ENCODE measurements around the gene PLCL2.
A peak's percentile ranks its signal among the peaks of the same experiment; 100 is the strongest.

PLCL2 gene

DNA sequence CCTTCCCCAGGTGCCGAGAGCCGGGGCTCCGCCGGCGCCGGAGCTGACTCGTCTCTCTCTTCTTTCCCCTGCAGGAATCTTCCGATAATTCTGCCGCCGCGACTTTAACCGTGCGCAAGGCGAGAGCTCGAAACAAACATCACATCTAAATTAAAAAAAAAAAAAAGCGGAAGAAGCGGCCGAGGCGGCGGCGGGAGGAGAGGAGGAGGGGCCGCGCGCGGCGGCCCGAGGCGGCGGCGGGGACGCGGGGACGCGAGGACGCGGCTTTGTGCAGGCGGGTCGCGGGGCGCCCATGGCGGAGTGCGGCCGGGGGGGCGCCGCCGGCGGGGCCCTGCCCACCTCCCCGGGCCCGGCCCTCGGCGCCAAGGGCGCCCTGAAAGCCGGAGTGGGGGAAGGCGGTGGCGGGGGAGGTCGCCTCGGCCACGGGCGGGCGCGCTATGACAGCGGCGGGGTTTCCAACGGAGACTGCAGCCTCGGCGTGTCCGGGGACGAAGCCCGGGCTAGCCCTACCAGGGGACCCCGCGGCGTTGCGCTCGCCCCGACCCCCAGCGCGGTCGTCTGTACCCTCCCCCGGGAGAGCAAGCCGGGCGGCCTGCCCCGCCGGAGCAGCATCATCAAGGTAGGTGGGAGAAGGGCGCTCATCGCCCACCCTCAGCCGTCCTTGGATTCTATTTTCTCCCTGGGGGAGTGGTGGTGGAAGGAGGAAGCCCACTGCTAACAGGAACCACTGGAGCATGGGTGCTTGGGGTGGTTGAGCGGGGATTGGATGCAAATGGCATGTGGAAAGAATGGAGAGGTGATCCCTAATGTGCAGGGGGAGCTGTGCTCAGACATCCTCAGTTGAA is at the start of gene PLCL2:
PLCL2 (plus strand) TSS at position 208 of the 845 bp plus-strand sequence; CDS start at position 293, 85 bp downstream.
- peak; percentile 62 for DNase-seq

DNA sequence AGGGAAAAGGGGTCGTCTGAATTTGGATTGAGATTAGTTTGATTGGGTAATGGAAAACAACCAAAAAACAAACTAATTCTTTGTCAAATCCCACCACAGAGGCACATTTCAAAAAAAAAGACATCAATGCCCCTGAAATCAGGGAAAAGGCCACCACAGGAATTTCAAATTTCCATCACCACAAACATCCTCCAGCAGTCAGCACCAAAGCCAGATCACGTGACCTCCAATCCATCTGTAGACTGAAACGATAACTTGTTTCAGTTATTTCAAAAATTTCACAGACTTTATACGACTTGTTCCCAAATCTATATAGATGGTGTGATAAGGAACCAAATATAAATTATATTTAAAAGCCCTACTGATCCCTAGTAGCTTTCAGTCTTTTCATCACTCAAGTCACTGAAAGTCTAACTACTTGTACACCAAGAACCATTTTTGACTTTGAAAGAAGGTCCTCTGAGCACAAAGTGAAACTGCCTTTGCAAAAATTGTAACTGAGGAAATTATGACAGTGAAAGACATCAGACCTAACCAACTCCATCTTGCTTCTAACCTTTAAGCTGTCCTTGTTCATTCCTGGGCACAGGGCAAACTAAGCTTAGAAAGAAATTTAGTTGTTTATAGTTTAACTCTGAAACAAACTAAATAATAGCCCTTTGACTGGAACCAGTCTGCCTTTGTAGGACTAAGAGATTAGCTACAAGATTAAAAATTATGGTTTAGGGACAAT is 48.1 kb upstream of the PLCL2 start:
- DNase-seq, result no peak

DNA sequence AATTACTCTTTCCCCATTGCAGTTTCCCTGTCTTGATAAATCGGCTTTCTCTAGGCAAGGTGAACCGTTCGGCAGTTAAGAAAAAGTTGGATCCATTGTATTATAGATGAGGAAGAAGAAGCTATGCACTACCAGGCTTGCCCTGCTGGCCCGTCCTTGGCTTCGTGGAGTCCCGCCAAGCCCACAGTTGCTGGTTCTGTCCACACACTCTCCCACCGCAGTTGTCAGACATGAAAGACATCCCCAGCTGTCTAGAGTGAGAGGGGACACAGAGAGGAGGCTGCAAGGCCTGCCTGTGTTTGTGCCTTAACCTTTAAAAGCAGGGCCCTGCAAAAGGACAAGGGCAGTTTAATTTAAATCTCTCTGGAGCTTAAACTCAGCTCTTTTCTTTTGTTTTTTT is 47.2 kb upstream of the PLCL2 start:
- DNase-seq, result no peak

DNA sequence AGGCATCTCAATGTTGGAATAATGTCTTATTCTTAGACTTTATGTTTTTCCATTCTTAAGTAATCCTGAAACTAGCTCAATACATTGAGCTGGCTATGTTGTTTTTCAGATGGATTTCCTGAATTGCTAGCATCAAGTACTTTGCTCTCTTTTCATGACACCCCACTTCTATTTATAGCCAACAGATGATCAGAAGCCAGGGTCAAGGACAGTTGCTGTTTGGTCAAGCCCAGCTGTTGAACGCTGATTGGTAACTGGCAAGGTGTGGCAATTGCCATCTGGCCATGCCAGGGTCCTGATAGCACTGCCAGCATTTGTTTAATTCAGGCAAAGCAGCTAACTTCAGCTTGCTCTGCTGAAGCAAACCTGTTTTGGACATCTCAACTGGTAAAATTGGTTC is 46.2 kb upstream of the PLCL2 start:
- DNase-seq, result no peak

DNA sequence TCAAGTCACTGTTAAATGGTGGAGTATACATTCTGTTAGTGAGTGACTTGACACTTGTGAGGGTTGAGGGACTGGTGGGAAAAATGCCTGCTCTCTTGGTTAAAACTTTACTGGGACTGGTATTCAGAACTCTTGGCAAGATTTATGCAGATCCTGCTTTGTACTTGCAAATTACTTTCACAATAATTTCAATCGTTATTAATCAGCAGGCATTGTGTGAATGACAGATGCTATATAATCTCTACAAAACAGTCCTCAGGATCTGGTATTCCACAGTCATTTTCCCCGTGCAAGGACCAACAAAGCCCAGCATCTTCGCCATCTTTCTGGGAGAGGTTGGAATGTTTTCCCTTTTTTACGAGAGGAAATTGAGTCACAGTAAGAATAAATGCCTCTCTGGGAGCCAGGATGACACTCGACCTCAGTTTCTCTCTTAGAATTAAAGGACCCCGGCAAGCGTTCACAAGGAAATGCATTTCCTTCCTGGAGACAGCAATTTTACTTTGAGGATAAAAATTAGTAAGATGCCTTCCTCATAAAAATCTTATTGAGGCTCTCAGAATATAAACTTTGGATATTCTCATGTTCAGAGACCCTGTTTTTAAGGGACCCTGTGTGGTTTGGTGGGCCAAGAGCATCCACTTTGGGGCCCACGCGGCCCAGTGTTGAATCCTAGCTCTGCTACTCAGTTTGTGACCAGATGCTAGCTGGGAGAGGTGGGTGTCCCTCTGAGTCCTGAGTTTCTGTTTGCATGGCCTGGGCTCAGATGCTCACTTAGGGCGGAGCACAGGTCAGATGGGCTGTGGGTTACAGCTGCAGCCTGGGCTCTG is 45.3 kb upstream of the PLCL2 start:
- DNase-seq, result no peak

DNA sequence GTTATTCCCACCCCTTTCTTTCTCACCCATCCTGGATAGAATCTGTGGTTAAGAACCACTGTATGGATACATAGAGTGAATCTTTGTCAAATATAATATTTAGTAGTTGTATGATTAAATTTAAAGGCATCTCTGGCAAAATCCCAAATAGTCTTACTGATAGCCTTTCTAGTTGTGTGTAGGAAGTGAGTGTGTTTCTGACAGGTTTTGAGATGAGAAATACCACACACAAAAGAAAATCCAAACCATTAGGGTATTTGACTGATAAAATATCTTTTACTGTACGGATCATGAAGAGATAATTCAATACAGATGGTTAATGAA is 44.7 kb upstream of the PLCL2 start:
- DNase-seq, result no peak

DNA sequence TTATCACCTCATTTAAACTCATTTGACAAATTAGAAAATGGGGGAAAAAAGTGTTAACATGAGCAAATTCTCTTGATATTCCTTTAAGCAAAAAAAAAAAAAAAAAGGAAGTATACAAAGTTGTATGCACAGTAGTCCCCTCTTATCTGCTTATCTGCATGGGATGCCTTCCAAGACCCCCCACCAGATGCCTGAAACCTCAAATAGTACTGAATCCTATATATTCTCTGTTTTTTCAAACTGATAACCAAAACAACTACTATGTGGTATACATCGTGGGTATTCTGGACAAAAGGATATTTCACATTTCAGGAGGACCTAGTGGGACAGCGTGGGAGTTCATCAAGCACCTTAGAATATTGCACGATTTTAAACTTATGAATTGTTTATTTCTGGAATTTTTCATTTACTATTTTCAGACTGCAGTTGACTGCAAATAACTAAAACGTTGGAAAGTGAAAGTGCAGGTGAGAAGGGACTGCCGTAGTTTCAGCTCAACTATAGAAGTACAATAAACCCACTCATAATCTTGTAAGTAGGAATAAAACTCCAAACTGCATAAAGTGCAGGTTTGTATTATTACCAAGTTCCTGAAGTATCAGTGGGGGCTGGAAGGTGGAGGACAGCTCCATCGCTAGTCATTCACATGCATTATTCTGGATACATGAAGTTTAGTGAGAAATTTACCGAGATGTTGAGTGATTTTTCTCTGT is 43.6 kb upstream of the PLCL2 start:
- no peak for DNase-seq

DNA sequence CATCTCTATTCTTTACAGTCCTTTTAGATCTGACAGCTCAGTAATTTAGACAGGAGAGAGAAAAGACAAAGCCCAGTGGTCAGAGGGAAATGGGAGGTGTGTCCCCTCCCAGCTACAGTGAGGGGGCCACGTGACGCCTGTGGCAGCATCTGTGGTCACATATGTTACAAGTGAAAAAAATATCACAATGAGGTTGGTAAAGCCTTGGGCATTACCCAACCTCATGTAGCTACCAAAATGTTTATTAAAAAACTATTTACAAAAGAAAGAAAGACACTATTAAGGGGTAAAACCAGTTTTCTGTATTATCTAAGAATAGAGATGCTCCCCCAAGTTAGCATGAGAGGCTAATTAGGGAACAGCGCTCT is 42.9 kb upstream of the PLCL2 start:
- DNase-seq, result peak; percentile 52

DNA sequence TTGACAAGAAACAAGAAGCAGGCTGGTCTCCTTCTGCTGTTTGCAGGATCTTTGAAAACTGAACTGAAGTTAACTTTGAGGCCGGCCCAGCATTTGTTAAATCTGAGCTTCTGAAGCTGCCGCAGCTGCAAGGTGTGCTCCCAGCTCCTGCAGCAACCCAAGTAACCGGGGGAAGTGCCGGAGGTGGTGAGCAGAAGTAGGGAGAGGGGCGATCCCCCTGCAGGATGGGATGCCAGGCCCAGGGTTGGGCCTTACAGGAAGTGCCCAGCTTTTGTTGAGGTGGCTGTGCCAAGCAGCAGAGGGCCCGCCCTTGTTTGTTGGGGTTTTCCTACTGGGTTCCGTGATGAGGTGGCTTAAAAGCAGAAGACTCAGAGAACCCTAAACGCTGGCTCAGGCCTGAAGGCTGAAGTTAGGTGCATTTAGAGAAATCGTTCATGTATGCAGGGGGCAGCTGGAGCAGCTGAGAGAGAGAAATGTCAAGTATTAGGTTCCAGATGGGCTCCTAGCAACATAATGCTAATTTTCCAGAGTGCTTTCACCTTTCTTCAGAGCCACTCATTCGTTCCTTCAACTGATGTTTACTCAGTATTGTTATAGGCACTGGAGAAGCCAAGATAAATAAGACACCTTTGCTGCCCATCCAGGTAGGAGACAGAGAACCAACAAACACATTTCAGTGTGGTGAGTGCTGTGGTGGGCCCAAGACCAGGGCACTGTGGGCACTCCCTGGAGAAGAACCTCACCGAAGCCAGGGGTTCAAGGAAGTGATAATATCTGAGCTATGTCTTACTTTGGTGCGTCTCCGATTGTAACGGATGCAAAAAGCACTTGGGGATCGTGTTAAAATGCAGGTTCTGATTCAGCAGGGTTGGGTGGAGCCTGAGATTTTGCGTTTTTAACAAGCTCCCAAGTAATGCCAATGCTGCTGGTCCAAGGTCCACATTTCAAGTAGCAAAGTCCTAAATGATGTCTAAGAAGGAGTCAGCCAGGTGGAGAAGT is 42.2 kb upstream of the PLCL2 start:
- DNase-seq, result peak; percentile 74

DNA sequence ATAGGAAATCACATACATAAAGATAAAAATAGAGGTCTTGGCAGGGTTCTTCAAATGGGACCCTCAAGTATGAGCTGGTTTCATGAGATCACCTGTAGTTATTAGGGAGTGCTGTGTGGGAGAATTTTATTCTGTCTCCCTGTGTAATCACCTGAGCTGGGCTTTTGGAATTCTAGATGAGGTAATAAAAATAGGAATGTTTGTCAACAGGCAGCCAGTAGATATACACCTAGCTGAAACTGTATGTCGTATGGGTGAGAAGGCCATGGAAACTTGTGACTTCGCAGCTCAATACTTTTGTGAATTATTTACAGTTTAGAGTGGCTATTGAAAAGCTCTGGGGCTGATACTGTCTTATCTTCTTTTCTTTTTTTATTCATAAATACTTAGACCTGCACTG is 40.5 kb upstream of the PLCL2 start:
- DNase-seq, result no peak

DNA sequence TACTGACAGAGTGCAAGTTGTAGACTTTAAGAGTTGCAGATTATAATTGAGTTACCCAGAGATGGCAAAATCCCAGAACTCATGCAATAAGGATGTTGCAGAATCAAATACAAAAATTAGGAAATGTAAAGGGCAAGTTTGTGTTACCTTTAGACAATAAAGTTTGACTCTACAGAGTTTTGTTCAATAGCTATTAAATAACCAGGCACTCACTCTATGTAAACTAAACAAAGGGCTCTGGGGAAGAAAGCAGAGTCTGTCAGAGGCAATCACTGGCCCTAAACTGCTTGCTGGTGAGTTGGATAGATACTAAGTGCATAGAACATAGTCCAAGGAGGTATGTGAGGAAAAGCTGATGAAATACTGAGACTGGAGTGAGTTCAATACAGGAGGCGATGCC is 40.0 kb upstream of the PLCL2 start:
- no peak for DNase-seq

DNA sequence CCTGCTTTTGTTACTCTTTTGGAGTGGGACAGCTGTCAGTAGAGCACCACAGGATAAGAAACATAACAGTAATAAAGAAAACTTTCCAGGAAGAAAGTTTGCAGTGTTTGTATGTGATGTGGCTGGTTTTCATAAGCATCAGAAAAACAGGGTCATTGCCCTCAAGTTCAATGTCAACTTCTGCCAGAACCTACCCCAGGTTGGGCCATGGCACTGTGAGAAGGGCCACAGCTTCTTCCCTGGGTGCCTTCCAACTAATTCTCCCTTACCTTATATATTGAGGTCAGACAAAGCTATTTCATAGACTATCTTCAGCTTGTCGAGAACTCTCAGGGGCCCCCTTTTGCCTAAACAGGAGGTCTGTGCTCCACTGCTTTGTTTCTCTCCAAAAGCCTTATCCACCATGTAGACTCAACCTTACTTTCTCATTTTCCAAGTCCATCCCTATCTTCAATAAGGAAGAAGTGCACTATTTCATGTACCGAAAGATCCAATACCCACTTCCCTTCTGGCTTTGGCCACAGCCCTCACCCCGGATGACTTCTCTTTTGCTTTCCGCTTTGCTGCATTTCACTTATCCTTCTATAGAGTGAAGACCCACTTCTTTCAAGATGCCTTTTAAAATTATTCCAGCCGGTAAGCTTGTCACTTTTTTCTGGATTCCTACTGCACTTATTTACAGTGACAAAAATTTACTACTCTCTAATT is 38.2 kb upstream of the PLCL2 start:
- DNase-seq, result no peak

DNA sequence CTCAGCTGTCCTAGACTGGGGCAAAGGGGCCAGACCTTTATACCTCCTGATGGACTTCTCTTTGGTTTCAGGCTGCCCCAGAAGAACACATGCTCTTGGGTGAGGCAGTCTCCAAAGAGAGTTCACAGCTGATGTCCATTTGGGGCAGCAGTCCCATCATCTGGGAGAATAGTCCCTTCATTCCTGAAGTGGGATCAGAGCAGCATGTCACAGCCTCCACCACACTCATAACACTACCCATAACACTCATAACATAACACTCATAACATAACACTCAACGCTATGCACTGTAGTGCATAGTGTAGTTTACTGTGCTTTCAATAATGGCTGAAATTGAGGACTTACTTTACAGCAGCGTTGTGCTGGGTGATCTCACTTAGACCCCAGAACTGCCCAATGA is 36.7 kb upstream of the PLCL2 start:
- no peak for DNase-seq

DNA sequence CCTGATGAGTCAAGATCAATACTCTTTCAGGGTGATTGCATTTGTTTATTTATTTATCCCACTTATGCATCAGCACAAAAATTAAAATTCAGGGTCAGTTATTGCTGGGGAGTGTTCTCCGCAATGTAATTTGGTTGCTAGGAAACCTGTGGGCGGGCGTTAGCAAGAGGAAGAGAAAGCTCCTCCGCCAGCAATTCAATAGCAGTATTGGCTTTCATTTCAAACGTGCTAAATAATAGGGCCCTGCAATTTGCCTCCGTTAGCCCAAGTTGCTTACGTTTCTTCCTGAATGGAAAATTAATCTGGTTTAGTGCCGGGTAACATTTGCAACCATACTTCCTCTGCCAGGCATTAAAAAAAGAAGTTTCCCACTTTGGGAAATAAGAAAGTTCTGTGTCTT is 35.5 kb upstream of the PLCL2 start:
- DNase-seq, result peak; percentile 59

DNA sequence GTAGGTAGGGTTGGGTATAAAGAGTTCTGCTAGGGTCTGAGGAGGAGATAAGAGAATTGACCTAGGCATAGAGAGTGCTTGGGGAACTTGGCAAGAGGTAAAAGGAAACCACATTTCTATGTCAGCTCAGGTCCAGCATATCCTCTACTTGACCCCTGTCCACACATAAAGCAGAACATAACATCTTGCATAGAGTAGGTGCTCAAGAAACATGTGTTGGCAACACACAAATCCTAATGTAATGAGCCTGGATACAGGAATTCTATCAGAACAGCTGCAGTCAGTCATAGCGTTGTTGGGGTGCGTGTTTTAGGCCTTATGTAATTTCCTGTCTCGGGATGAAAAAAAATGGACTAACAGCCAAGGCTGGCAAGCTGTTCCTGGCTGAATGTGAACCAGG is 35.0 kb upstream of the PLCL2 start:
- DNase-seq, result no peak

DNA sequence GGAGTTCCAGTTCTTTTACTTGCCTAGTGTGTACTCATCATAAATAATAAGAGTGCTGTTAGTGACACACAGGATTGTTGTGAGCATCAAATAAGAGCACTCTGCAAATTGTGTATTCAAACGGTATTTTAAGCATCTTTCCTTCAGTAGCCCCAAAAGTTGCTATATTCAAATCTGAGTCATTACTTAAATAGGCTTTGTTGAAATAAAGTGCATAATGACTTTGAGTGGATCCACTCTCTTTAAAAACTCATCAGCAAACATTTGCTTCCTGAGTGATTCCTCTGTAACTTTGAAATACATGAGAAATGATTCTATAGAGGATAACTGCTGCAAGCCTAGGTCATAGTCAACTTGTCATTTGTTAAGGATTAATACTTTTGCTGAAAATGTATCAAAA is 29.3 kb upstream of the PLCL2 start:
- DNase-seq, result no peak

DNA sequence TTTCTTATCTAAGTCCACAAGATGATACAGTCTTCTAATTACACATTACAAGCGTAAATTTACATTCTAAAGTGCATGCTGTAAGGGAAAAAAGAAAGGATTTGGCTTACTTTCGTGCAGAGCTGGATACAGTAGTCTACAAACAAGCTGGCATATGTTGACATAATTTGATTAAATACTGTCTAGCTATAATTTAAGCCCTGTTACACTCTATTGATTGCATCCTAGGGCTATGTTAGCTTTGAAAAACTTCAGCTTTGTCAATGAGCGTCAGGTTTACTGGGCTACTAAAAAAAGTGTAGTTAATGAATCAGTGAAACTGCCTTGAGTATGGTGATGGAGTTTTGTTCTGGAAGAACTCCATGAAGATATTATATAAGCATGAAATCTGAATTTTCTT is 24.5 kb upstream of the PLCL2 start:
- DNase-seq, result no peak

DNA sequence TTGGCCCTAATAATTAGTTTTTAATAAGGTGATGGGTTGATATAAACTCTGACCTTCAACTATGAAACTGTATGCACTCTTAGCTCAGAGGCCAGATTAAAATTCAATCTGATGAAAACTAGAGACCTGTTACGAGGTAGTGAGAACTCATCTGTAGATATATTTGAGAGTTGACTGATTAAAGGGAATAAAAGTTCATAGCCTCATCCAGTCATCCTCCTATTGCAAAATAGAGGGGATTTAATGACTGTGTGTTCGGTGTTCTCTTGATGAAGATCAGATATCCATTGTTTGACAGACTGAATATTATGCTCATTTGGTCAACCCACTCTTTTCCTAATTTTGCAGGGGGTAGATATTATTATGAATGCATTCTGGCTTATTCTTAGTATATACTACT is 23.3 kb upstream of the PLCL2 start:
- DNase-seq, result no peak

DNA sequence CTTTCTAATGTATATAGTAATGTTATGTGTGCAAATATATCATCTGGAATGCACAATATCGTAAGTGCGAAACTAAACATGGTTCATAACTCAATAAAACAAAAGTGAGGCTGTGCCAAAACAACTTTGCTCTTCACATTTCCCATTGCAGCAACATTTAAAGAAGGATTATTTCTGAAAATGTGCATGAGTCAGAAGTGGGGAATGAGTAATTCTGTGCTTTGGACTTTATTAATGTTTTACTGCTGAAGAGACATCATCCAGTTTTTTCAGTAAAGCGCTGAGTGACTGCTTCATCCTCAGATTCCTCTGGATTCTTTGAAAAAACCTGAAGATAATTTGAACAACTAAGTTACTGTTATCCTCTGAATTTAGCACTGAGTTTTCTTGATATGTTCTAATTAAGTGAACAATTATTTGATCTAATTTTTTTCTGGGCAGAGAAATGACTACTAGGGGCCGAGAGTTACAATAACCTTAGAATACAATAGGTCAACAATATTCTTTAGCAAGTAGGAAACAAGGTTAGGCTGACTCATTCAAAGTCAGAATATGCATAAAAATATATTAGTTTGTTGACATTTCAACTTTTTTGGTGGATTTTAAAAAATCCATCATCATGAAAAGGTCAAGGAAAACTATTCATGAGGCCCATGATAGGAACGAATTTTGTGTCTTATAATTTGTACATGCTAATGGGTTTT is 20.0 kb upstream of the PLCL2 start:
- no peak for DNase-seq

DNA sequence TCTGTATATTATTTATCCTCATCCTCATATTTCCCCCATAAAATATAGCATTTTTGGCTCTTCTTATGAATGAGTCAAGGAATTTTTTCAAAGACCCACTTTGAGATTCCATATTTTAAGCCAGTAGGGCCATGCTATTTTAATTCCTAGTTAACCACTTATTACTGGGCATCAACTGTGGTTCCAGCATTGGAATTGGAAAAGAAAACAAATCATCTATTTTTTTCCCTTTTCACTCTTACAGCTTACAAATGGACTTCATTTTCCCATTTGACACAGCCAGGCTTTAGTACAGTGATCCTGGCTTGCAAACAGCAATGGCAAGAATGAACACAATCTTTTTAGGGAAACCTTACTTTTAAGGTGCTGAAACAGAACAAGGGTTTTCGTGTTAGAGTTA is 19.4 kb upstream of the PLCL2 start:
- no peak for DNase-seq

DNA sequence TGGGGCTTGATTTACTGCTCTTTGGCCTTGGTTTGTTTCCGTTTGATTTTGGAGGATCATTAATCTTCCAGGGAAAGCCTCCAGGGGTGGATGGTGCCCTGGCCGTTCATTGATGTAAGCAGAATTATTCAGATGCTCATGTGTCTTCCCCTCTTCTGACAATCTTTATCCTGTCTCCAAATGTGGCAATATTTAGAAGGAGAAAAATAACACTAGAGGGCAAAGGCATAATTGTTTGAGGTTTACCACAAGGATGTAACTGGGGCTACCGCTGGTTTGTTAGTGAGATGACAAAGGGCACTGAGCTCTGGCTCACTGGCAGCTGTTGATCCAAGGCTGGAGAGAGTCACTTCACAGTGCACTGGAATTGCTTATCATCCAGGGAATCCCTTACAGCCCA is 18.2 kb upstream of the PLCL2 start:
- DNase-seq, result no peak

Data from activated gamma-delta T cell treated with Interleukin-2 at 50 U/mL for 16 hours (primary cell).